Suppressor macrophage treated with lipopolysaccharide for 1 hour (primary cell): ENCODE measurements around the gene BLTP1.

Experiments
- DNase-seq, 3 donors: peaks; one replicate each; pipeline ENCODE4 v3.0.0-alpha.2; 2020 to 2022

The BLTP1 gene

DNA sequence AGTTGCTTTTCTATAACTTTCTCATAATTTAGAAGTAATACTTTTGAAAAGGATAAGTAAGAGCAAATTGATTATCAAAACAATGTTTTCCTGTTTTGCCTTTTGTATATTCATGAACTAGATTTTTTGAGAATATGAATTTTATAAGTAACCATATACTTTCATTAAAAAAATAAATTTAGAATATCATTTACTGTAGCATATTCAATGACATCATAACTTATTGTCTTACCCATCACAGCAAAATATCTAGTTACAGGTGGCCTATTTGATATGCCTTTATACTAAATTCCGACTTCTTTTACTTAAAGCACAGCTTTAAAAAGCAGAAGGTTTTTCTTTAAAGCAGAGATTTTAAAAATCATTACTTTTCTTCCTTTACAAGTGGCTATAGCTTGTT, 20.1 kb downstream of the BLTP1 start:
- DNase-seq = no peak

DNA sequence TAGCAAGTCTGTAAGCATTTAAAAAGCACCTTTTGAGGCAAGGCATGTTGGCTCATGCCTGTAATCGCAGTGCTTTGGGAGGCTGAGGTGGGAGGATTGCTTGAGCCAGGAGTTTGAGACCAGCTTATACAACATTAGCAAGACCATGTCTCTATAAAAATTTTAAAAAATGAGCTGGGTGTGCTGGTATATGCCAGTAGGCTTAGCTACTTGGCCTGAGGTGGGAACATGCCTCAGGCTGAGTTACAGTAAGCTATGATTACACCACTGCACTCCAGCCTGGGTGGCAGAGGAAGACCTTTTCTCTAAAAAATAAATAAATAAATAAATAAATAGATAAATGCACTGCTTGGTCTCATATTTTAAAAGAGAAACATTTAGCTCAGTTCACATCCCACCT, 26.8 kb downstream of the BLTP1 start:
- no peak for DNase-seq

DNA sequence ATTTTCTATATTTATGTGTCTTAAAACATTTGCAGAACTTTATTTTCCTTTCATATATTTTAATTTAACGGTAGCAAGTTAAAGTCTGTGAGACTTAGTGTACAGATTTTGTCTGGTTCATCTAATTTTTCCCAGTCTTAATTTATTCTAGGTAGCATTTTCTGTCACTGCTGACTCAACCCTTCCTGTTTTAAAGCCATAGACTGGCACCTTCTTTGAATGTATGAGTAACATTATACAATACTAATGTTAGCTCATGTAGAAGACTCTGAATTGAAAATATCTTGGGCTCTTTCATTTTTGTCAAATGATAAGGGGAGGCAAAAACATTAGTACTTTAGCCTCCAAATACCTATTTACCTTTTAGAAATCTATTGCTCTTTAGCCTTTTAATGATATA, 43.6 kb downstream of the BLTP1 start:
- no peak for DNase-seq
